IPS-11a (cell line): Measurements from ENCODE around the gene SULT2B1.
"Not testable (repeated sequence)": the region's sequence is repeated elsewhere in the genome, so short reads cannot be mapped to it uniquely, and the experiment has no call there.

ENCODE experiments used
- H3K4me3 ChIP-seq: one replicate; pipeline ENCODE4 v1.5.1; 2013; ENCODE audit warnings: low read depth, low read length, control low read depth

Gene SULT2B1

GRCh38 chr19:48524732-48525131 is 27.2 kb upstream of the SULT2B1 start:
- no peak overlapping the region for H3K4me3 ChIP-seq

DNA sequence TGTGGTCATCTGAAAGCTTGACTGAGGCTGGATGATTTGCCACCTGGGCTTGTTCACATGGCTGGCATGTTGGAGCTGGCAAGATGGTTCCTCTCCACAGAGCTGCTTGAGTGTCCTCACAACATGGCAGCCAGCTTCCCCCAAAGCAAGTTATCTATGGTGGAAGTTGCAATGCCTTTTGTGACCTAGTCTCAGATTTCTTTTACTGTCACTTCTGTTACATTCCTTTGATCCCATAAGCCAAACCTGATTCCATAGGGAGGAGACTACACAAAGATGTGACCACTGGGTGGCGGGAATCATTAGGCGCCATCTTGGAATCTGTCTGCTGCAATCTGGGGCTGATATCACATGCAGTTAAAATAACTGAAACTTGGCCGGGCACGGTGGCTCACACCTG is 22.8 kb upstream of the SULT2B1 start:
- H3K4me3 ChIP-seq = no peak overlapping the region

DNA sequence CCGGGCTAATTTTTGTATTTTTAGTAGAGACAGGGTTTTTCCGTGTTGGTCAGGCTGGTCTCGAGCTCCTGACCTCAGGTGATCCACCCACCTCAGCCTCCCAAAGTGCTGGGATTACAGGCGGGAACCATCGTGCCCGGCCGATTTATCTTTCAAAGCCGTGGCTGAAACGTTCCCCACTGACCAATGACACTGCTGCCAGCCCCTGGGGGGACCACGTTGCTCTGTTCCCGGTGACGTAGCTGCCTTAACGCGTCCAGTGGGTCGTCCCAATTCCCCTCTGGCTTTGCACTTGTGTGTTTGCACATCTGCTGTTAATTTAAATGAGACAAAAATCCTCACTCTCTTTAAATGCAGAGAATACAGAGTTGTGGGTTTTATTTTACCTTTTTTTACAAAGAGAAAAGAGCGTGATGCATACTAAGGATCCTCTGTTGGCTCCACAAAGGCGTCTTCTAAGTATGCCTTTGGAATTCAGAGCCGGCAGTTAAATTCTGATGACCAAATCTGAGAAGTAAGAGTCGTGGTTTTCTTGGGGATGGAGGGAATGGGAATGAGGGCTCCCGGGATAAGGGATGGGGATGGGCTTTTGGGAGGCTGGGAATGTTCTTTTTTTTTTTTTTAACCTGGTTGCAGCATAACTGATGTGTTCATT is 21.8 kb upstream of the SULT2B1 start:
- no peak overlapping the region for H3K4me3 ChIP-seq

GRCh38 chr19:48530770-48531169 is 21.2 kb upstream of the SULT2B1 start:
- H3K4me3 ChIP-seq = no peak overlapping the region

GRCh38 chr19:48533770-48534169 is 18.2 kb upstream of the SULT2B1 start:
- H3K4me3 ChIP-seq = no peak overlapping the region

DNA sequence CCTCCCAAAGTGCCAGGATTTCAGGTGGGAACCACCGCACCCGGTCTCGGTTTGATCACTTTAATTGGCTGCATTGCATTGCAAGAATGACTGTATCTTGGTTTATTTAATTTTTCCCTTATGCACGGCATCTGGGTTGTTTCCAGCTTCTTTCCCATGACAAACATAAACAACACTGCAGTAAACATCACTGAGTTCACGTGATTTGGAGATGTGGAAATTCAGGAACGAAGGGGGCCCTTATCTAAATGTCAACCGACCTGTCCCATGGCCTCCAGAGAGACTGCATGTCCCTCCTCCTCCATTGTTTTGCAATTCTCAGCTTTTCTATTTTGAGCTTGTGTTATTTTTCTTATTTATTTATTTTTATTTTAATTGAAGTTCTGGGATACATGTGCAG is 14.4 kb upstream of the SULT2B1 start:
- H3K4me3 ChIP-seq = no peak overlapping the region

DNA sequence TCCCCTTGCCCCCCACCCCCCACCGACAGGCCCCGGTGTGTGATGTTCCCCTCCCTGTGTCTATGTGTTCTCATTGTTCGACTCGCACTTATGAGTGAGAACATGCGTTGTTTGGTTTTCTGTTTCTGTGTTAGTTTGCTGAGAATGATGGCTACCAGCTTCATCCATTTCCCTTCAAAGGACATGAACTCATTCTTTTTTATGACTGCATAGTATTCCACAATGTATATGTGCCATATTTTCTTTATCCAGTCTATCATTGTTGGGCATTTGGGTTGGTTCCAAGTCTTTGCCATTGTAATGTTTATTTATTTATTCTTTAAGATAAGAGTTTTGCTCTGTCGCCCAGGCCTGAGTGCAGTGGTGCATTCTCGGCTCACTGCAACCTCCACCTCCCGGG is 13.9 kb upstream of the SULT2B1 start:
- not testable (repeated sequence) for H3K4me3 ChIP-seq

- H3K4me3 ChIP-seq = no peak overlapping the region
Observed at GRCh38 chr19:48539503-48540096, 12.4 kb upstream of the SULT2B1 start.

DNA sequence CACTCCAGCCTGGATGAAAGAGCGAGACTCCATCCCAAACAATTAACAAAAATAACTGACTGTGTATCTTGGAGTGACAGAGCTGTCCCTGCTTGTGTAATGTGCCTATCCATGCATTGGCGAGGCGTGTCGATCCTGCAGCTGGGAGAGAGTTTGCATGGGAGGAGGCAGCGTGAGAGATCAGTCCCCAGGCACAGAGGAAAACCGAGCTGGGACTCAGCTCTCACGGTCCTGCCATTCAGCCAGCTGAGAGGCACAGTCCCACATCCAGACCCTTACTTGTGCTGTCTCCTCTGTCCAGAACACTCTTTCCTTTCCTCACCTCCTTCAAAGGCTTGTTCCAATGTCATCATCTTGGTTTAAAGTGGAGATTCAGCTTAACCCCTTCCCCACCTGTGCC is 11.9 kb upstream of the SULT2B1 start:
- no peak overlapping the region for H3K4me3 ChIP-seq

GRCh38 chr19:48541813-48542212 is 10.2 kb upstream of the SULT2B1 start:
- H3K4me3 ChIP-seq = no peak overlapping the region

DNA sequence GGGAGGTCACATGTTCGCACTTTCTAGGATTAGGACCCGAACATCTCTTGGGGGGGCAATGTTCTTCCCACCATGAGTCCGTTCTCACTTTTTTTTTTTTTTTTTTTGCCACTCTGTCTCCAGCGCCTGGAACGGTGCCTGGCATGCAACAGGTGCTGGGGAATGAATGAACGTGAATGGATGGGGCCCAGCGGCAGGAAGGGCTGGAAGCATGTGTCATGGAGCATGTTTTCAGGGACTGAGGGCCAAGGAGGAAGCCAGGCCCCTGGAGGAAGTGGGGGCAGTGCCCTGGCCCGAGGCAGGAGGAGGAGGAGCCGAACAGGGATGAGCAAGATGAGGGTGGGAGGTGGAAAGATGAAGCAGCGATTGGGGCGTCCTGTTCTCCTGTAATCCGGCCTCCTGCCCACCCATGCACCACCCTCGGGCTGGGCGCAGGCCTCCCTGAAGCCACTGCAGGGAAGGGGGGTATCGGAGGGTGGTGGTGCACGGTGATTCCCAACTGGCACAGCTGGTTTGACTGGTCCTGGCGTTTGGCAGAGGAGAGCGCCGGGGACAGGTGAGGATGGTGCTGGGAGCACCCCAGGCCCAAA is 8.8 kb upstream of the SULT2B1 start:
- no peak overlapping the region for H3K4me3 ChIP-seq

GRCh38 chr19:48544856-48545750 is 6.9 kb upstream of the SULT2B1 start:
- H3K4me3 ChIP-seq = no peak overlapping the region

DNA sequence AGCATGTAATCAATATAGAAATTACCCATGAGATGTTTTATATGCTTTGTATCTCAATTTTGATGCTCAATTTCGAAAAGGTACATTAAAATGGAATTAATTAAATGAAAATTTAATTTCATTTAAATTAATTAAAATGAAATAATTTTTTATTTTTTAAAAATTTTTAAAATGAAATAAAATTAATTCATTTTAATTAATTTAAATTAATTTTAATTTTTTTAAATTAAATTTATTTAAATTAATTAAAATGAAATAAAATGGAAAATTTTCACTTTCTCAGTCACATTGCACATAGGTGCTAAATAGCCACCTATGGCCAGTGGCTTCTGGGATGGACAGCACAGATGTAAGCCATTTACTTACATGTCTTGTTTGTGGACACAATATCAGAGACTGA is 4.2 kb upstream of the SULT2B1 start:
- no peak overlapping the region for H3K4me3 ChIP-seq

GRCh38 chr19:48548253-48548911 is 3.6 kb upstream of the SULT2B1 start:
- H3K4me3 ChIP-seq = no peak overlapping the region

GRCh38 chr19:48549380-48549779 is 2.6 kb upstream of the SULT2B1 start:
- no peak overlapping the region for H3K4me3 ChIP-seq

GRCh38 chr19:48552406-48553322 is 692 bp downstream of the SULT2B1 start:
- no peak overlapping the region for H3K4me3 ChIP-seq

GRCh38 chr19:48553676-48554384 is 1.9 kb downstream of the SULT2B1 start:
- H3K4me3 ChIP-seq = no peak overlapping the region

GRCh38 chr19:48554385-48555091 is 2.6 kb downstream of the SULT2B1 start:
- H3K4me3 ChIP-seq = no peak overlapping the region

GRCh38 chr19:48556163-48556562 is 4.2 kb downstream of the SULT2B1 start:
- H3K4me3 ChIP-seq = no peak overlapping the region
